Measurements from ENCODE around the gene TMEM108. TPM values are rescaled to one million over a fixed set of nuclear protein-coding genes. Genes with fewer than 3 reads are reported as not detected.

Gene TMEM108
- total and polyA plus RNA-seq, 10 of the 15 experiments (the other 5 are each of a cell fraction or from before 2014, with no cell fraction given) = 0.02 to 0.58 (median 0.12) TPM; not detected in 5

GRCh38 chr3:133246773-133247172, 208.6 kb downstream of the TMEM108 start (continued):
- no peak for TF ChIP-seq ZNF592 (IDR thresholded peaks at IDR 0.05)
- no peak for TF ChIP-seq SMARCA5 (IDR thresholded peaks at IDR 0.05)
- no peak for TF ChIP-seq SUZ12 (IDR thresholded peaks at IDR 0.05; ENCODE audit: unreplicated experiment)
- no peak for TF ChIP-seq ZBTB40 (IDR thresholded peaks at IDR 0.05; ENCODE audit: borderline replicate concordance)
- TF ChIP-seq IKZF1 (conservative IDR thresholded peaks at IDR 0.05) = no peak

Measured in GM12878 (cell line).